Neutrophil (primary cell): Measurements from ENCODE around the gene LRRTM2.

Experiments
- H3K27ac ChIP-seq: fragments of 200-600 bp; sonication (generic); 2 replicates; pipeline ENCODE4 v1.5.1; 2016; ENCODE audit warnings: mild to moderate bottlenecking, moderate library complexity
- H3K27me3 ChIP-seq: fragments of 200-600 bp; sonication (generic); 2 replicates; pipeline ENCODE4 v1.6.0; 2016; ENCODE audit warnings: mild to moderate bottlenecking
- H3K36me3 ChIP-seq: fragments of 200-600 bp; sonication (generic); 2 replicates; pipeline ENCODE4 v1.5.1; 2017
- H3K4me1 ChIP-seq, 2 experiments: fragments of 200-600 bp in 1 of 2; sonication (generic) in 1 of 2; 1 replicate in 1 of 2; 2 replicates in 1 of 2; pipeline versions ENCODE4 v1.5.1 to v1.6.1; 2013 to 2016; ENCODE audit warnings: low read depth in 1 of 2, low read length in 1 of 2, mild to moderate bottlenecking in 1 of 2, moderate library complexity in 1 of 2; ENCODE audit not compliant: control insufficient read depth in 1 of 2, insufficient read depth in 1 of 2
- H3K4me3 ChIP-seq, 2 experiments: fragments of 200-600 bp in 1 of 2; sonication (generic) in 1 of 2; 1 replicate in 1 of 2; 2 replicates in 1 of 2; pipeline ENCODE4 v1.5.1; 2013 to 2016; ENCODE audit warnings: low read depth in 1 of 2, low read length in 1 of 2, mild to moderate bottlenecking in 1 of 2, moderate library complexity in 1 of 2
- H3K9me3 ChIP-seq: fragments of 200-600 bp; sonication (generic); 2 replicates; pipeline ENCODE4 v1.5.1; 2016
- TF ChIP-seq, protein P1 (sequence below): fragments of 200-600 bp; sonication (generic); IDR thresholded peaks from 2 replicates; pipeline ENCODE4 v1.5.1; 2016; ENCODE audit warnings: antibody characterized with exemption

LRRTM2 gene

DNA sequence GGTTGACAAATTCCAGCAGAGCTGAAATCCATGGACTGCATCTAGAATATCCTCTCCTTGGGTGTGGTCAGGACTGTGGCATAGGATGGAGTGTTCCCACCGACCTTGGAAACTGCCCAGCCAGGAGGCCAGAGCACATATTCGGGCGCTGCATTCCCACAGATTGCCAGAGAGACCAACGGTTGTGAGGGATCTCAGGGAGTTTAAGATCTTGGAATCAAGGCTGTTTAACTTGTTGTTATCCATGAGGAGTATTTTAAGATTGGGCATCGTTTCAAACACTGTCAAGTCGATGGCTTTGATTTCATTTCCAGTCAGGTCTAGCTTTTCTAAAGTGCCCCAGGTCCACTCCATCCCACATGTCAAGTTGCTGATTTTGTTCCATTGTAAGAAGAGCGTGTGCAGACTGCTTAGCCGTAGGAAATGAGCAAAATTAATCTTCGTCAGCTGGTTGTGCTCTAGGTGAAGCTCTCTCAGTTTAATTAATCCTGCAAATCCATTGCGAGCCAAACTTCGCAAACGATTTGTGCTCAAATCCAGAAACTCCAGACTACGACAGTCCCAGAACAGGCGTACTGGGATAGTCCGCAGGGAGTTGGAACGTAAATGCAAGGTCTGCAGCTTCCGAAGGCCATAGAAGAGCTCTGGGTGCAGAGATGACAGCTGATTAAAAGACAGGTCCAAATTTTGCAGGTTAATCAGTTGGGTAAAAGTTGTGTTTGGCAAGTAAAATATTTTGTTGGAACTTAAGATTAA lies 1.5 kb downstream of the LRRTM2 start:
- Histone ChIP-seq H3K27ac (no peak overlapping the region), H3K4me3 (no peak overlapping the region), H3K27me3 (peaks cover 16% of the 10 kb centered on the region), H3K9me3 (no peaks in the 10 kb centered on the region), H3K4me1 (no peaks in the 10 kb centered on the region), H3K36me3 (no peaks in the 10 kb centered on the region)
- TF ChIP-seq, protein P1, sequence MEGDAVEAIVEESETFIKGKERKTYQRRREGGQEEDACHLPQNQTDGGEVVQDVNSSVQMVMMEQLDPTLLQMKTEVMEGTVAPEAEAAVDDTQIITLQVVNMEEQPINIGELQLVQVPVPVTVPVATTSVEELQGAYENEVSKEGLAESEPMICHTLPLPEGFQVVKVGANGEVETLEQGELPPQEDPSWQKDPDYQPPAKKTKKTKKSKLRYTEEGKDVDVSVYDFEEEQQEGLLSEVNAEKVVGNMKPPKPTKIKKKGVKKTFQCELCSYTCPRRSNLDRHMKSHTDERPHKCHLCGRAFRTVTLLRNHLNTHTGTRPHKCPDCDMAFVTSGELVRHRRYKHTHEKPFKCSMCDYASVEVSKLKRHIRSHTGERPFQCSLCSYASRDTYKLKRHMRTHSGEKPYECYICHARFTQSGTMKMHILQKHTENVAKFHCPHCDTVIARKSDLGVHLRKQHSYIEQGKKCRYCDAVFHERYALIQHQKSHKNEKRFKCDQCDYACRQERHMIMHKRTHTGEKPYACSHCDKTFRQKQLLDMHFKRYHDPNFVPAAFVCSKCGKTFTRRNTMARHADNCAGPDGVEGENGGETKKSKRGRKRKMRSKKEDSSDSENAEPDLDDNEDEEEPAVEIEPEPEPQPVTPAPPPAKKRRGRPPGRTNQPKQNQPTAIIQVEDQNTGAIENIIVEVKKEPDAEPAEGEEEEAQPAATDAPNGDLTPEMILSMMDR: no peak

DNA sequence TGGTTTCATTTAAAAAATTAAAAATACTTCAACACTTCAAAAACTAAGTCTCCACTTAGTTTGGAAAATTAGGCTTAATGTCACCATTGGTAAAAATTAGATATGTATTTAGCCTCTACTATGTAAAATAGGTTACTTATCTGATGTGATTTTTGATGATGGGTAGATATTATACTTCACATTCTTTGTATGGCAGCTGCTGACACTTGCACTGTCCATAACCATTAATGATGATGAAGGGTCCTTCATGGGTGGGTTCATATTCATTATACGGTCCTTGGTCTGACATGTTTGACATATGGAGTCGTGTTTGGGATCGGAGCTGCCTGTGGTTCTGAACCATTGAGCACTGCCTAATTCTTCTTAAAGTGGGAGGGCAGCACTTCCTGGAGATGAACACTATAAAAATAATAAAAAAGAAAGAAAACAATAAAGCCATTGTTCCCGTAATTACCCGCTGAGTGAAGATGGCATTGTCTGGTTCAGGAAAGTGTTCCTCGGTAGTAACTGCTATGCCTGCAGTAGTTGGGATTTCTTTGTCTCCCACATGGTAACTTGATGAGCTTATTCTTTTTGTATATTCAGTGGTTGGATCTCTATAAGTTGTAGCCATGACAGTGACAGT lies 2.2 kb downstream of the LRRTM2 start:
- TF ChIP-seq, protein P1: no peak
- H3K27ac ChIP-seq: no peak overlapping the region
- no peak overlapping the region for H3K4me3 ChIP-seq
- H3K4me1 ChIP-seq: no peaks in the 10 kb centered on the region
- no peaks in the 10 kb centered on the region for H3K36me3 ChIP-seq
- no peaks in the 10 kb centered on the region for H3K9me3 ChIP-seq
- H3K27me3 ChIP-seq: peaks cover 16% of the 10 kb centered on the region

DNA sequence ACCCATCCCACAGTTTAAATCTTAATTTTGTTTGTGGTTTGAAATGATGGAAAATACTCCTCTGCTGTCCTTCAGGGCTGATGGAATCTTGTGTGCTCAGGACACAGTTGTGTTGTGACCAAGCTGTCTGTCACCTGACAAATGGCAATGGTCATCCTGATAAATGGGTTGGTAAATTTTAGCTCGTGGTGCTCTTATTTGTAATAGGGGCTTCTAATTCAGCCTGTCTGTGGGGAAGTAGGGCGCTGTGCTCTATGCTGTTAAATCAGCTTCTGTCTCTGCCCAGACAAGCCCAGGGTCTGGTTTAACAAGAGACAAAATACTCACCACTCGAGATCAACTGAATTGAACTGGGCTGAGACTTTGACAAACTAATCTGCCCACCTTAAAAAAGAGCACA lies 4.5 kb downstream of the LRRTM2 start:
- Histone ChIP-seq H3K4me3 (no peak overlapping the region), H3K27ac (no peak overlapping the region), H3K4me1 (no peaks in the 10 kb centered on the region), H3K9me3 (no peaks in the 10 kb centered on the region), H3K36me3 (no peaks in the 10 kb centered on the region), H3K27me3 (peaks cover 16% of the 10 kb centered on the region)
- TF ChIP-seq, protein P1: no peak

DNA sequence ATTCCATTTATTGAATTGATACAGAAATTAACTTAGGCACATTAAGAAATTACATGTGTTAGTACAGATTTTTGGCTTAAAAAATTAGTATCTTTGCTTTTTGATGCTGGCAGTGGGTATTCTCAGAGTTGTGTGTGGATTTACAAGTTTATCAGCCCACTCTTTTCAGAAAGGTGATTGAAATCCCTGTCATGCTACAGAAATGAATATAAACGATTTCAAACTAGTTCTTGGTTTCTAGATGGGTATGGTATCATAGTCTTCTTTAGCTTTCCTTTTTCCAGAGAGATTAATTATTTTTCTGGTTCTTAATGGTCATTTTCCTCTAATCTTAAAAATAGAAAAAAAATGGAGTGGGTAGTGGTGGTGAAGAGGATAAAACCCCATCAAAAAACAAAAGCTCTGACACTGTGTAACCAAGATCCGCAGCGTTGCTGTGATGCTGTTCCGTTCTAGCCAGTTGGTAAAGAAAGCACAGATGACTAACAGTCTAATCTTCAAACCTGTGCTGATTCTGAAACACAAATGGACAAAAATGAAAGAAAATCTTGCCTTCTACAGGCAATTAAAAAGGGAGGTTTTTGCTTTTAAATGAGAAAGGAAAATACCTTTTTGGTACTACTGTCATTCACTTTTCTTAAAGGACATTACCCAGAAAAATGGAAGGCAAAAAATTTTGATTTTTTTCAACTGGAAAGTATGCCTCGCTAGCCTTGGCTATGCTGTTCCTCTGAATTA lies 5.2 kb downstream of the LRRTM2 start:
- Histone ChIP-seq H3K9me3 (no peaks in the 10 kb centered on the region), H3K27me3 (peaks cover 16% of the 10 kb centered on the region), H3K4me1 (peaks cover 0 to 3% of the 10 kb centered on the region in 2 experiments), H3K4me3 (no peak overlapping the region), H3K36me3 (no peaks in the 10 kb centered on the region), H3K27ac (no peak overlapping the region)
- TF ChIP-seq, protein P1: no peak

DNA sequence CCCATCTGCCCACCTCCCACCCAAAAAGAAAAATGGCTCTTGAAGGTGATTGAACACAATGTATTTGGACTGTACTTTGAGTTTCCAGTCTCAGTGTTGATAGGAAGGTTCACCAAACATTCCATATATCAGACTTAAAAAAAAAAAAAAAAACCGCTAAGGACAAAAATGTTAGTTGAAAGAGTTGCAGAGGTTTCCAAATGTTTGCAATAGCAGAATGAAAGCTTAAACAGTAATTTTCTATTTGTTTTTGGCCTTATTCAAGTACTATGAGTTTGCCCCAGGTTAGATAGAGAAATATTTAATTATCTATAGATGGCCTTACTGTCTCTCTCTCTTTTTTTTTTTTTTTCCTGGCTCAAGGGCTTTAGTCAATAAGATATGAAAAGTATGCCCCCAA lies 6.1 kb downstream of the LRRTM2 start:
- TF ChIP-seq, protein P1: no peak
- Histone ChIP-seq H3K27ac (no peak overlapping the region), H3K36me3 (no peaks in the 10 kb centered on the region), H3K4me1 (peaks cover 0 to 3% of the 10 kb centered on the region in 2 experiments), H3K27me3 (peaks cover 16% of the 10 kb centered on the region), H3K9me3 (no peaks in the 10 kb centered on the region), H3K4me3 (no peak overlapping the region)
